ENCODE measurements around the gene TMEM150B. TPM values are rescaled to one million over a fixed set of nuclear protein-coding genes. Genes with fewer than 3 reads are reported as not detected.

Gene TMEM150B
- total and polyA plus RNA-seq, 2 of the 13 experiments (the other 11 are each of a cell fraction or from before 2014, with no cell fraction given): 1.3 to 1.8 TPM

DNA sequence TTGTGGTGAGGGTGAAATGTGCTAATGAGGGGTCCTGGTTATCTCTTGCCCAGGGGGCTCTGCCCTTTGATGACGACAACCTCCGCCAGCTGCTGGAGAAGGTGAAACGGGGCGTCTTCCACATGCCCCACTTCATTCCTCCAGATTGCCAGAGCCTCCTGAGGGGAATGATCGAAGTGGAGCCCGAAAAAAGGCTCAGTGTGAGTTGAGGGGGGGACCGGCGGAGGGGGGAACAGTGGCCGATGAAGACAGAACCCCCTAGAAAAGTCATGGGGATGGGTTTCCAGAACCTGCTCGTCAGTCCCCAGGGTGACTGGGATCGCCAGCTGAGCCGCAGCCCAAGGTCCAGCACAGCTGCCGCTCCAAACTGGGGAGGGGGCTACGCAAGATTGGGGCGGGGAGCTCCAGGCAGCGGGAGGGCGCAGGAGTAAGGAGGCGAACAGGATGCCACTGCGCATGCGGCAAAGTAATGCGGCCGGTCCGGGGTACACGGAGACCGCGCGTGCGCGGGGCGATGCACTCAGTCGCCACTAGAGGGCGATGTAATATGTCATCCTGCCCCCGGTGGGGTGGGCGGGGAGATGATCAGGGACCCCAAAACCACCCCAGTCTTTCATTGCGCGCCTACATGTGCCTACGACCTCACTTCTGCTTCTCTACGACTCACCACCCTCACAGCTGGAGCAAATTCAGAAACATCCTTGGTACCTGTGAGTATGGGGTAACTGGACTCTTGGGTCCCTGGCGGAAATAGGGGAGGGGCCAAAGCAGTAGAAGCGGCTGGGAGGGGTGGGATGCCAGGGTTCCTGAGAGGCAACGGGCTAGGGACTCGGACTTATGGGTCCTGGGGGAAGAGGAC lies 23.5 kb downstream of the TMEM150B start (continued):
- TF ChIP-seq TFDP1 (CRISPR knock-in tag; IDR thresholded peaks at IDR 0.05; ENCODE audit: borderline replicate concordance) (no peak), EED (CRISPR knock-in tag; IDR thresholded peaks at IDR 0.05) (no peak), ZFP62 (CRISPR knock-in tag; IDR thresholded peaks at IDR 0.05) (no peak), ZNF878 (CRISPR knock-in tag; IDR thresholded peaks at IDR 0.05) (no peak), PRMT3 (CRISPR knock-in tag; IDR thresholded peaks at IDR 0.05; ENCODE audit: borderline replicate concordance, low read depth) (no peak), ZFP37 (CRISPR knock-in tag; IDR thresholded peaks at IDR 0.05; ENCODE audit: borderline replicate concordance) (no peak), HOXD1 (CRISPR knock-in tag; IDR thresholded peaks at IDR 0.05) (0 out of 2 replicates have a peak, but pooled peaks have one; percentile 32), GTF3A (CRISPR knock-in tag; conservative IDR thresholded peaks at IDR 0.05) (no peak), FOXP1 (IDR thresholded peaks at IDR 0.05) (no peak), FOXP1 (CRISPR knock-in tag; IDR thresholded peaks at IDR 0.05) (no peak), ISL2 (CRISPR knock-in tag; IDR thresholded peaks at IDR 0.05) (no peak), NR2F1 (CRISPR knock-in tag; IDR thresholded peaks at IDR 0.05) (no peak), TSC22D2 (CRISPR knock-in tag; IDR thresholded peaks at IDR 0.05; ENCODE audit: borderline replicate concordance) (no peak), NFYB (CRISPR knock-in tag; IDR thresholded peaks at IDR 0.05) (no peak), JDP2 (CRISPR knock-in tag; IDR thresholded peaks at IDR 0.05; ENCODE audit: borderline replicate concordance) (no peak), SETDB1 (CRISPR knock-in tag; IDR thresholded peaks at IDR 0.05; ENCODE audit: borderline replicate concordance) (no peak), ZNF777 (CRISPR knock-in tag; IDR thresholded peaks at IDR 0.05) (no peak), HNRNPLL (IDR thresholded peaks at IDR 0.05; ENCODE audit: low read depth, low read length, poor library complexity, severe bottlenecking) (peak; percentile 36), CHD4 (IDR thresholded peaks at IDR 0.05; ENCODE audit: borderline replicate concordance, low read length) (no peak), CCAR2 (optimal IDR thresholded peaks at IDR 0.05; ENCODE audit: low read depth, low read length) (no peak), ARHGAP35 (CRISPR knock-in tag; IDR thresholded peaks at IDR 0.05; ENCODE audit: borderline replicate concordance) (no peak), FOXA1 (IDR thresholded peaks at IDR 0.05) (no peak), FOXA1 (CRISPR knock-in tag; IDR thresholded peaks at IDR 0.05) (no peak), BCL6 (CRISPR knock-in tag; IDR thresholded peaks at IDR 0.05) (no peak), NR2F2 (IDR thresholded peaks at IDR 0.05; ENCODE audit: borderline replicate concordance, low read depth) (no peak; the same call in 1 of the 2 replicates)
- TF ChIP-seq, protein P1, sequence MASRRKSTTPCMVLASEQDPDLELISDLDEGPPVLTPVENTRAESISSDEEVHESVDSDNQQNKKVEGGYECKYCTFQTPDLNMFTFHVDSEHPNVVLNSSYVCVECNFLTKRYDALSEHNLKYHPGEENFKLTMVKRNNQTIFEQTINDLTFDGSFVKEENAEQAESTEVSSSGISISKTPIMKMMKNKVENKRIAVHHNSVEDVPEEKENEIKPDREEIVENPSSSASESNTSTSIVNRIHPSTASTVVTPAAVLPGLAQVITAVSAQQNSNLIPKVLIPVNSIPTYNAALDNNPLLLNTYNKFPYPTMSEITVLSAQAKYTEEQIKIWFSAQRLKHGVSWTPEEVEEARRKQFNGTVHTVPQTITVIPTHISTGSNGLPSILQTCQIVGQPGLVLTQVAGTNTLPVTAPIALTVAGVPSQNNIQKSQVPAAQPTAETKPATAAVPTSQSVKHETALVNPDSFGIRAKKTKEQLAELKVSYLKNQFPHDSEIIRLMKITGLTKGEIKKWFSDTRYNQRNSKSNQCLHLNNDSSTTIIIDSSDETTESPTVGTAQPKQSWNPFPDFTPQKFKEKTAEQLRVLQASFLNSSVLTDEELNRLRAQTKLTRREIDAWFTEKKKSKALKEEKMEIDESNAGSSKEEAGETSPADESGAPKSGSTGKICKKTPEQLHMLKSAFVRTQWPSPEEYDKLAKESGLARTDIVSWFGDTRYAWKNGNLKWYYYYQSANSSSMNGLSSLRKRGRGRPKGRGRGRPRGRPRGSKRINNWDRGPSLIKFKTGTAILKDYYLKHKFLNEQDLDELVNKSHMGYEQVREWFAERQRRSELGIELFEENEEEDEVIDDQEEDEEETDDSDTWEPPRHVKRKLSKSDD (CRISPR knock-in tag; IDR thresholded peaks at IDR 0.05; ENCODE audit: low read depth): no peak
- TF ChIP-seq, protein P2, sequence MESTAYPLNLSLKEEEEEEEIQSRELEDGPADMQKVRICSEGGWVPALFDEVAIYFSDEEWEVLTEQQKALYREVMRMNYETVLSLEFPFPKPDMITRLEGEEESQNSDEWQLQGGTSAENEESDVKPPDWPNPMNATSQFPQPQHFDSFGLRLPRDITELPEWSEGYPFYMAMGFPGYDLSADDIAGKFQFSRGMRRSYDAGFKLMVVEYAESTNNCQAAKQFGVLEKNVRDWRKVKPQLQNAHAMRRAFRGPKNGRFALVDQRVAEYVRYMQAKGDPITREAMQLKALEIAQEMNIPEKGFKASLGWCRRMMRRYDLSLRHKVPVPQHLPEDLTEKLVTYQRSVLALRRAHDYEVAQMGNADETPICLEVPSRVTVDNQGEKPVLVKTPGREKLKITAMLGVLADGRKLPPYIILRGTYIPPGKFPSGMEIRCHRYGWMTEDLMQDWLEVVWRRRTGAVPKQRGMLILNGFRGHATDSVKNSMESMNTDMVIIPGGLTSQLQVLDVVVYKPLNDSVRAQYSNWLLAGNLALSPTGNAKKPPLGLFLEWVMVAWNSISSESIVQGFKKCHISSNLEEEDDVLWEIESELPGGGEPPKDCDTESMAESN (CRISPR knock-in tag; conservative IDR thresholded peaks at IDR 0.05): no peak

Measured in HepG2 (cell line).